ENCODE measurements around the gene CYFIP2. TPM values are rescaled to one million over a fixed set of nuclear protein-coding genes. Genes with fewer than 3 reads are reported as not detected.

Gene CYFIP2
- total and polyA plus RNA-seq, 2 of the 8 experiments (the other 6 are each of a cell fraction or from before 2014, with no cell fraction given), result 45.1 to 80.6 TPM

DNA sequence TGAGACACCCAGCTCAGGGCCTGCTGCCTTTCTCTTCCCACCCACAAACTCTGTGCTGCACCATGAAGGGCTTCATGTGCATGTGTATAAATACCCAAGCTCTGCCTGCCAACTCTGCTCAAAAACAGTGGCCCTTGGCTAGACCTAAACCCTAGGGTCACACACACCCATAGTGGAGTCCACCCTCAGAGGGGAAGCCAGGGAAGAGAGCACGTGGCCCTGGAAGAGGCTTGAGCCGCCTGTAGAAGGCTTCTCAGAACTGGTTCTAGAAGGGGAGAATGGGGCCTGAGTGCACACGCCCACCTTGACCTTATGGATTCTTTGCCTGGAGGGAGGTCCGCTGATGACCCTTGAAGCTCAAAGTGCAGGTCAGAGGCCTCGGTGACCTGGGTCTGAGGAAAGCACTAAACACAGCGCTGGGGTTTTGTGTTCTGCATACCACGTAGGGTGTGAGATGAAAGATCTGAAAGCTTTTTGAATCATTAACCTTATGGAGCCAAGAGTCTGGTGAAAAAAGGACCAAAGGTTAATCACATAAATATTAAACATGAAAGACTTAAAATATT, 60.6 kb downstream of the CYFIP2 start (continued):
- TF ChIP-seq RAD21 (IDR thresholded peaks at IDR 0.05 in 1 of 2, conservative IDR thresholded peaks at IDR 0.05 in 1 of 2; ENCODE audit: low read depth in 2 of 2, low read length in 2 of 2) (no peak), CEBPB (IDR thresholded peaks at IDR 0.05; ENCODE audit: low read depth, low read length) (no peak), CHD1 (IDR thresholded peaks at IDR 0.05; ENCODE audit: low read depth, low read length) (no peak), SP1 (IDR thresholded peaks at IDR 0.05; ENCODE audit: low read depth, low read length) (no peak), KDM4A (IDR thresholded peaks at IDR 0.05; ENCODE audit: low read depth, low read length, severe bottlenecking) (no peak)
- TF ChIP-seq, protein P1, sequence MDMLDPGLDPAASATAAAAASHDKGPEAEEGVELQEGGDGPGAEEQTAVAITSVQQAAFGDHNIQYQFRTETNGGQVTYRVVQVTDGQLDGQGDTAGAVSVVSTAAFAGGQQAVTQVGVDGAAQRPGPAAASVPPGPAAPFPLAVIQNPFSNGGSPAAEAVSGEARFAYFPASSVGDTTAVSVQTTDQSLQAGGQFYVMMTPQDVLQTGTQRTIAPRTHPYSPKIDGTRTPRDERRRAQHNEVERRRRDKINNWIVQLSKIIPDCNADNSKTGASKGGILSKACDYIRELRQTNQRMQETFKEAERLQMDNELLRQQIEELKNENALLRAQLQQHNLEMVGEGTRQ (IDR thresholded peaks at IDR 0.05; ENCODE audit: low read length), result no peak

Measured in H1 (cell line).